HCT116 (cell line): Measurements from ENCODE around the gene DEPDC7. TPM values are rescaled to one million over a fixed set of nuclear protein-coding genes. Genes with fewer than 3 reads are reported as not detected.

Source experiments
- ATAC-seq: fragments of 200-7000 bp; cut with Tn5 transposase; 2 replicates; pipeline ENCODE4 v1.9.1; 2020; ENCODE audit warnings: mild to moderate bottlenecking, moderate library complexity
- BruUV-seq: library from RNA; stranded (reverse); fragments of 400-500 nt; replicated peaks from 2 replicates; lab custom pipeline; 2021; lab: Mats Ljungman, UMichigan
- CTCF ChIA-PET: fragments of 300-600 bp; sonication (Branson Sonifier 250); formaldehyde crosslinking; loops from one replicate; lab custom pipeline; 2021; ENCODE audit warnings: antibody characterized with exemption; lab: Charles Lee
- POLR2A ChIA-PET: fragments of 300-600, 350-600 bp; sonication (Branson Sonifier 250); formaldehyde crosslinking; loops from one replicate; lab custom pipeline; 2021; ENCODE audit warnings: antibody characterized with exemption; lab: Charles Lee
- RAD21 ChIA-PET, 2 experiments: fragments of 300-600 bp; sonication (Branson Sonifier 250); formaldehyde crosslinking; loops; one replicate each; lab custom pipeline; 2023; ENCODE audit warnings: low total read pairs in 2 of 2; ENCODE audit not compliant: uncharacterized antibody in 2 of 2, unreplicated experiment in 2 of 2, low non-redundant PET in 1 of 2; lab: Charles Lee
- DNase-seq: peaks from one replicate; pipeline ENCODE4 v3.0.0-alpha.2; 2010; ENCODE audit warnings: low read depth, low spot score
- H2AFZ ChIP-seq: fragments of 200-600 bp; shearing (Covaris generic), sonication (generic); 2 replicates; pipeline ENCODE4 v1.6.1; 2017; ENCODE audit warnings: low read depth, mixed run types, mixed read lengths, antibody characterized with exemption, low read length; ENCODE audit not compliant: poor library complexity, severe bottlenecking
- H3K27ac ChIP-seq: 2 replicates; pipeline ENCODE4 v1.5.1; 2012; ENCODE audit warnings: low read depth, low read length
- H3K27me3 ChIP-seq: fragments of 200-600 bp; sonication (generic); 2 replicates; pipeline ENCODE4 v1.6.1; 2016; ENCODE audit warnings: mixed run types, low read length, mixed read lengths; ENCODE audit not compliant: insufficient read depth
- H3K36me3 ChIP-seq, 2 experiments: fragments of 200-500 bp in 1 of 2; fragments of 200-600 bp in 1 of 2; sonication (Bioruptor generic) in 1 of 2; sonication (generic) in 1 of 2; 2 replicates each; pipeline versions ENCODE4 v1.5.1 to v1.6.1; 2014 to 2016; ENCODE audit warnings: low read length in 2 of 2, inconsistent platforms in 1 of 2, mixed read lengths in 1 of 2, mixed run types in 1 of 2; ENCODE audit not compliant: insufficient read depth in 2 of 2, control insufficient read depth in 1 of 2
- H3K4me1 ChIP-seq, 2 experiments: fragments of 200-600 bp in 1 of 2; sonication (generic) in 1 of 2; 2 replicates each; pipeline versions ENCODE4 v1.5.1 to v1.6.1; 2012 to 2017; ENCODE audit warnings: low read length in 2 of 2, inconsistent platforms in 1 of 2, mild to moderate bottlenecking in 1 of 2, mixed read lengths in 1 of 2, mixed run types in 1 of 2, moderate library complexity in 1 of 2; ENCODE audit not compliant: insufficient read depth in 2 of 2, control insufficient read depth in 1 of 2
- H3K4me2 ChIP-seq: fragments of 200-600 bp; sonication (generic); 2 replicates; pipeline ENCODE4 v1.6.1; 2017; ENCODE audit warnings: mixed run types, low read length, mixed read lengths
- H3K4me3 ChIP-seq, 2 experiments: fragments of 200-600 bp in 1 of 2; sonication (generic) in 1 of 2; replicated peaks in 1 of 2; 2 replicates each; pipeline ENCODE4 v1.5.1; 2011 to 2016; ENCODE audit warnings: low read length in 2 of 2, control low read depth in 1 of 2, low read depth in 1 of 2, mild to moderate bottlenecking in 1 of 2, mixed read lengths in 1 of 2, mixed run types in 1 of 2
- H3K79me2 ChIP-seq: fragments of 200-600 bp; sonication (generic); 2 replicates; pipeline ENCODE4 v1.6.1; 2017; ENCODE audit warnings: mild to moderate bottlenecking, mixed run types, low read length, moderate library complexity, mixed read lengths; ENCODE audit not compliant: insufficient read depth
- H3K9ac ChIP-seq: fragments of 200-600 bp; sonication (generic); 2 replicates; pipeline ENCODE4 v1.6.1; 2016; ENCODE audit warnings: low read length, mixed read lengths
- H3K9me2 ChIP-seq: fragments of 200-600 bp; sonication (generic), shearing (Covaris generic); 2 replicates; pipeline ENCODE4 v1.6.1; 2017; ENCODE audit warnings: mixed run types, mild to moderate bottlenecking, moderate library complexity; ENCODE audit not compliant: insufficient read depth
- H3K9me3 ChIP-seq, 2 experiments: fragments of 200-500 bp in 1 of 2; fragments of 200-600 bp in 1 of 2; sonication (Bioruptor generic) in 1 of 2; sonication (generic) in 1 of 2; 2 replicates each; pipeline ENCODE4 v1.6.1; 2014 to 2017; ENCODE audit warnings: low read length in 2 of 2, mixed read lengths in 2 of 2, inconsistent platforms in 1 of 2, low read depth in 1 of 2, mild to moderate bottlenecking in 1 of 2, mixed run types in 1 of 2, moderate library complexity in 1 of 2; ENCODE audit not compliant: control insufficient read depth in 1 of 2, insufficient read depth in 1 of 2
- H4K20me1 ChIP-seq: fragments of 200-600 bp; sonication (generic), shearing (Covaris generic); 2 replicates; pipeline ENCODE4 v1.6.1; 2017; ENCODE audit warnings: mixed run types, mild to moderate bottlenecking, moderate library complexity; ENCODE audit not compliant: insufficient read depth
- EGR1 ChIP-seq: IDR thresholded peaks from 2 replicates; pipeline ENCODE4 v1.6.1; 2012; ENCODE audit warnings: low read depth
- ELF1 ChIP-seq: IDR thresholded peaks from 2 replicates; pipeline ENCODE4 v1.6.1; 2012; ENCODE audit warnings: low read depth, borderline replicate concordance
- EZH2 ChIP-seq: fragments of 200-600 bp; sonication (generic); IDR thresholded peaks from 2 replicates; pipeline ENCODE4 v1.6.1; 2017; ENCODE audit warnings: antibody characterized with exemption, mixed run types
- EZH2phosphoT487 ChIP-seq: fragments of 200-600 bp; IDR thresholded peaks from 2 replicates; pipeline ENCODE4 v1.6.1; 2018; ENCODE audit warnings: antibody characterized with exemption, borderline replicate concordance
- FOSL1 ChIP-seq: IDR thresholded peaks from 2 replicates; pipeline ENCODE4 v1.6.1; 2012; ENCODE audit warnings: low read depth
- MAX ChIP-seq: IDR thresholded peaks from 2 replicates; pipeline ENCODE4 v1.6.1; 2012
- POLR2A ChIP-seq: IDR thresholded peaks from 2 replicates; pipeline ENCODE4 v1.7.0; 2011; ENCODE audit warnings: borderline replicate concordance; ENCODE audit not compliant: insufficient read depth, insufficient read length; ENCODE audit errors: extremely low read depth
- RAD21 ChIP-seq: IDR thresholded peaks from 2 replicates; pipeline ENCODE4 v1.6.1; 2012; ENCODE audit warnings: low read depth, mild to moderate bottlenecking
- YY1 ChIP-seq: IDR thresholded peaks from 2 replicates; pipeline ENCODE4 v1.6.1; 2011; ENCODE audit warnings: low read length, low read depth, moderate library complexity, mild to moderate bottlenecking; ENCODE audit not compliant: insufficient replicate concordance; ENCODE audit errors: extremely low read depth
- ZNF274 ChIP-seq: fragments of 200-500 bp; sonication (Bioruptor generic); IDR thresholded peaks from 2 replicates; pipeline ENCODE4 v1.6.1; 2014; ENCODE audit warnings: mild to moderate bottlenecking, low read depth, low read length, inconsistent platforms
- intact Hi-C: fragments of 100-400 bp; cut with micrococcal nuclease; formaldehyde crosslinking; loops from 2 replicates; pipeline ENCODE4 v1.10.0; 2022
- total RNA-seq: library from RNA; stranded (reverse); gene quantifications from one replicate; pipeline ENCODE4 v1.2.1, GENCODE V29; 2021; ENCODE audit not compliant: unreplicated experiment
- TF ChIP-seq, protein P1 (sequence below): IDR thresholded peaks from 2 replicates; pipeline ENCODE4 v1.6.1; 2012; ENCODE audit warnings: low read depth
- TF ChIP-seq, protein P2 (sequence below): IDR thresholded peaks from 2 replicates; pipeline ENCODE4 v1.6.1; 2011; ENCODE audit warnings: mild to moderate bottlenecking, low read length, moderate library complexity; ENCODE audit not compliant: insufficient replicate concordance; ENCODE audit errors: extremely low read depth

DEPDC7 gene
- total RNA-seq, 1 experiment from 2014 or later: 7.3 TPM

DNA sequence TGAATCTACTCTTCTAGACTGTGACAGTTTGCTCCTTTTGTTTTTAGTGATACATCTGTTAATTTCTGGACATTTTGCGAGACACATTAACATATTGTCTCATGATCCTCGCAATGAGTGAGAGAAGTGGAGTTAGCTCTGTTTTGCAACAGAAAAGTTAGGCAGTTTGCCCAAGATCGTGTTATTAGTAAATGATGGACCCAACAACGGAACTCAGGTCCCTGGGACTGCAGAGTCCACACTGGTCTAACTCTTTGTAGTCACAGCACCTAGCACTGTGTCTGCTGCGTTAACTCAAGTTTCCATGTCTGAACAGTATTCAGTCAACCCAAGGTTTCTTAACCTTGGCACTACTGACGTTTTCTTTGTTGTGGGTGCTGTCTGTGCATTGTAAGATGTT, 3.2 kb downstream of the DEPDC7 start:
- Histone ChIP-seq H4K20me1 (no peaks in the 10 kb centered on the region), H3K79me2 (0 out of 2 replicates have a peak, but pooled peaks cover 14% of the 10 kb centered on the region)
- POLR2A ChIA-PET: no interaction called here

More for the DNA sequence above, 3.2 kb downstream of the DEPDC7 start:
- RAD21 ChIA-PET: no interaction called here
- H2AFZ ChIP-seq: no peak overlapping the region
- no peak for DNase-seq
- H3K4me1 ChIP-seq: peaks cover 4 to 19% of the 10 kb centered on the region in 2 experiments; a peak in 3 of 4 replicates
- no peak overlapping the region for H3K4me3 ChIP-seq
- H3K27ac ChIP-seq: no peak overlapping the region
- BruUV-seq: no TSS peak
- no peaks in the 10 kb centered on the region for H3K9me3 ChIP-seq
- intact Hi-C loops: no loop called here
- H3K4me2 ChIP-seq: no peak overlapping the region
- no peak for ATAC-seq
- H3K27me3 ChIP-seq: no peaks in the 10 kb centered on the region
- H3K9ac ChIP-seq: no peak overlapping the region
- CTCF ChIA-PET: no interaction called here
- H3K9me2 ChIP-seq: no peaks in the 10 kb centered on the region
- no peaks in the 10 kb centered on the region for H3K36me3 ChIP-seq
- TF ChIP-seq, protein P1, sequence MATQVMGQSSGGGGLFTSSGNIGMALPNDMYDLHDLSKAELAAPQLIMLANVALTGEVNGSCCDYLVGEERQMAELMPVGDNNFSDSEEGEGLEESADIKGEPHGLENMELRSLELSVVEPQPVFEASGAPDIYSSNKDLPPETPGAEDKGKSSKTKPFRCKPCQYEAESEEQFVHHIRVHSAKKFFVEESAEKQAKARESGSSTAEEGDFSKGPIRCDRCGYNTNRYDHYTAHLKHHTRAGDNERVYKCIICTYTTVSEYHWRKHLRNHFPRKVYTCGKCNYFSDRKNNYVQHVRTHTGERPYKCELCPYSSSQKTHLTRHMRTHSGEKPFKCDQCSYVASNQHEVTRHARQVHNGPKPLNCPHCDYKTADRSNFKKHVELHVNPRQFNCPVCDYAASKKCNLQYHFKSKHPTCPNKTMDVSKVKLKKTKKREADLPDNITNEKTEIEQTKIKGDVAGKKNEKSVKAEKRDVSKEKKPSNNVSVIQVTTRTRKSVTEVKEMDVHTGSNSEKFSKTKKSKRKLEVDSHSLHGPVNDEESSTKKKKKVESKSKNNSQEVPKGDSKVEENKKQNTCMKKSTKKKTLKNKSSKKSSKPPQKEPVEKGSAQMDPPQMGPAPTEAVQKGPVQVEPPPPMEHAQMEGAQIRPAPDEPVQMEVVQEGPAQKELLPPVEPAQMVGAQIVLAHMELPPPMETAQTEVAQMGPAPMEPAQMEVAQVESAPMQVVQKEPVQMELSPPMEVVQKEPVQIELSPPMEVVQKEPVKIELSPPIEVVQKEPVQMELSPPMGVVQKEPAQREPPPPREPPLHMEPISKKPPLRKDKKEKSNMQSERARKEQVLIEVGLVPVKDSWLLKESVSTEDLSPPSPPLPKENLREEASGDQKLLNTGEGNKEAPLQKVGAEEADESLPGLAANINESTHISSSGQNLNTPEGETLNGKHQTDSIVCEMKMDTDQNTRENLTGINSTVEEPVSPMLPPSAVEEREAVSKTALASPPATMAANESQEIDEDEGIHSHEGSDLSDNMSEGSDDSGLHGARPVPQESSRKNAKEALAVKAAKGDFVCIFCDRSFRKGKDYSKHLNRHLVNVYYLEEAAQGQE: no peak
- TF ChIP-seq FOSL1 (no peak), YY1 (no peak), MAX (no peak), ZNF274 (no peak), EZH2phosphoT487 (no peak), POLR2A (no peak), ELF1 (no peak), RAD21 (no peak), EZH2 (no peak), EGR1 (no peak)
- TF ChIP-seq, protein P2, sequence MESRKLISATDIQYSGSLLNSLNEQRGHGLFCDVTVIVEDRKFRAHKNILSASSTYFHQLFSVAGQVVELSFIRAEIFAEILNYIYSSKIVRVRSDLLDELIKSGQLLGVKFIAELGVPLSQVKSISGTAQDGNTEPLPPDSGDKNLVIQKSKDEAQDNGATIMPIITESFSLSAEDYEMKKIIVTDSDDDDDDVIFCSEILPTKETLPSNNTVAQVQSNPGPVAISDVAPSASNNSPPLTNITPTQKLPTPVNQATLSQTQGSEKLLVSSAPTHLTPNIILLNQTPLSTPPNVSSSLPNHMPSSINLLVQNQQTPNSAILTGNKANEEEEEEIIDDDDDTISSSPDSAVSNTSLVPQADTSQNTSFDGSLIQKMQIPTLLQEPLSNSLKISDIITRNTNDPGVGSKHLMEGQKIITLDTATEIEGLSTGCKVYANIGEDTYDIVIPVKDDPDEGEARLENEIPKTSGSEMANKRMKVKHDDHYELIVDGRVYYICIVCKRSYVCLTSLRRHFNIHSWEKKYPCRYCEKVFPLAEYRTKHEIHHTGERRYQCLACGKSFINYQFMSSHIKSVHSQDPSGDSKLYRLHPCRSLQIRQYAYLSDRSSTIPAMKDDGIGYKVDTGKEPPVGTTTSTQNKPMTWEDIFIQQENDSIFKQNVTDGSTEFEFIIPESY: no peak
